ENCODE measurements around the gene SIVA1. TPM values are rescaled to one million over a fixed set of nuclear protein-coding genes. Genes with fewer than 3 reads are reported as not detected.
A peak's percentile ranks its signal among the peaks of the same experiment; 100 is the strongest.

Gene SIVA1
- total and polyA plus RNA-seq, 9 of the 15 experiments (the other 6 are each of a cell fraction or from before 2014, with no cell fraction given) = 4.2 to 186 (median 54.2) TPM

- in situ Hi-C loops (cut with MboI) = no loop called here
- Histone ChIP-seq H3K9me1 (ENCODE audit: control insufficient read depth, insufficient read depth, low read length) (no peaks in the 10 kb centered on the region), H3K4me3 (no peak overlapping the region), H3K36me3 (ENCODE audit: control insufficient read depth, insufficient read depth, low read length) (peaks cover 62% of the 10 kb centered on the region; the same call in 1 of the 3 replicates), H3K27ac (ENCODE audit: extremely low read depth, low read depth, low read length) (no peak overlapping the region), H3K79me2 (ENCODE audit: control insufficient read depth, insufficient read depth, low read length) (no peaks in the 10 kb centered on the region), H3K27me3 (ENCODE audit: control insufficient read depth in 2 of 2, insufficient read depth in 2 of 2, low read length in 2 of 2) (no peaks in the 10 kb centered on the region), H3K9ac (ENCODE audit: insufficient read depth in 1 of 2, low read depth in 2 of 2, low read length in 2 of 2) (no peak overlapping the region), H4K20me1 (replicated peaks; ENCODE audit: control insufficient read depth, insufficient read depth, low read length) (no peaks in the 10 kb centered on the region), H3K9me3 (replicated peaks; ENCODE audit: control insufficient read depth, insufficient read depth, low read depth, low read length) (no peaks in the 10 kb centered on the region), H3K4me2 (ENCODE audit: insufficient read depth, low read length) (no peak overlapping the region), H3K4me1 (replicated peaks in 1 of 2; ENCODE audit: control insufficient read depth in 2 of 2, insufficient read depth in 2 of 2, low read length in 2 of 2) (peaks cover 0 to 55% of the 10 kb centered on the region in 2 experiments; a peak in 2 of 5 replicates), H2AFZ (ENCODE audit: low read depth, low read length) (no peak overlapping the region)
- no TSS peak for BruUV-seq (replicated peaks)
- TF ChIP-seq ZEB2 (IDR thresholded peaks at IDR 0.05) = 0 out of 2 replicates have a peak, but pooled peaks have one; percentile 57
- TF ChIP-seq POLR2G (IDR thresholded peaks at IDR 0.05; ENCODE audit: low read depth, low read length) = peak; percentile 52
- TF ChIP-seq RBFOX2 (IDR thresholded peaks at IDR 0.05; ENCODE audit: low read depth, low read length) = peak; percentile 36; the same call in 1 of the 2 replicates
- no peak for TF ChIP-seq BCLAF1 (IDR thresholded peaks at IDR 0.05; ENCODE audit: borderline replicate concordance in 1 of 2, control insufficient read depth in 1 of 2, low read depth in 2 of 2, low read length in 1 of 2)
- no peak for TF ChIP-seq ZNF175 (CRISPR knock-in tag; IDR thresholded peaks at IDR 0.05; ENCODE audit: low read depth)
- TF ChIP-seq CTCFL (IDR thresholded peaks at IDR 0.05; ENCODE audit: borderline replicate concordance, insufficient read depth, low read depth, low read length, poor library complexity, severe bottlenecking) = peak; percentile 32
- 0 out of 6 replicates have a peak, but pooled peaks of 1 of the 3 experiments have one; percentile 10 for TF ChIP-seq CTCF (IDR thresholded peaks at IDR 0.05 in 2 of 3, conservative IDR thresholded peaks at IDR 0.05 in 1 of 3; ENCODE audit: insufficient read depth in 2 of 3, low read depth in 1 of 3, low read length in 3 of 3)
- no peak for TF ChIP-seq NFE2L1 (tag; IDR thresholded peaks at IDR 0.05; ENCODE audit: borderline replicate concordance, low read depth)
- intact Hi-C loops (cut with micrococcal nuclease) = no loop called here
- ChIA-PET CTCF (ENCODE audit: low intra/inter-chr PET ratio) (no interaction called here), POLR2A (no interaction called here)
- FAIRE-seq (no peak), DNase-seq (ENCODE audit: extremely low read depth in 1 of 4, low spot score in 3 of 4) (no peak), ATAC-seq (no peak)
- 91% methylated on average over 11 of the region's 16 CpGs for WGBS (ENCODE audit: insufficient coverage, low coverage, missing lambda C conversion rate)
These were observed 24.2 kb downstream of the SIVA1 start for GRCh38 chr14:104776961-104777807.

All from K562 (cell line).